Mesendoderm (in vitro differentiated cells): ENCODE measurements around the gene HSPA1L.
"Not testable (repeated sequence)": the region's sequence is repeated elsewhere in the genome, so short reads cannot be mapped to it uniquely, and the experiment has no call there.

Source experiments
- DNase-seq: peaks from one replicate; pipeline ENCODE4 v3.0.0; 2013
- H2AK5ac ChIP-seq: 2 replicates; pipeline ENCODE4 v1.6.1; 2013; ENCODE audit warnings: low read length, inconsistent platforms
- H2BK120ac ChIP-seq: 2 replicates; pipeline ENCODE4 v1.6.1; 2013; ENCODE audit warnings: low read depth, mild to moderate bottlenecking, low read length, moderate library complexity, mixed read lengths
- H2BK15ac ChIP-seq: replicated peaks from 2 replicates; pipeline ENCODE4 v1.6.1; 2013; ENCODE audit warnings: low read depth, mild to moderate bottlenecking, moderate library complexity
- H2BK5ac ChIP-seq: 2 replicates; pipeline ENCODE4 v1.6.1; 2013; ENCODE audit warnings: low read length, inconsistent platforms
- H3K18ac ChIP-seq: 2 replicates; pipeline ENCODE4 v1.6.1; 2013; ENCODE audit warnings: mild to moderate bottlenecking, low read length, mixed read lengths
- H3K23ac ChIP-seq: one replicate; pipeline ENCODE4 v1.6.1; 2013; ENCODE audit warnings: low read length
- H3K27ac ChIP-seq: 2 replicates; pipeline ENCODE4 v1.5.1; 2013; ENCODE audit warnings: low read depth, mild to moderate bottlenecking, inconsistent platforms, low read length, moderate library complexity
- H3K27me3 ChIP-seq: 2 replicates; pipeline ENCODE4 v1.6.1; 2013; ENCODE audit warnings: low read length, control low read depth, mild to moderate bottlenecking, inconsistent platforms; ENCODE audit not compliant: insufficient read depth, poor library complexity
- H3K36me3 ChIP-seq: 2 replicates; pipeline ENCODE4 v1.6.1; 2013; ENCODE audit warnings: low read length, inconsistent platforms; ENCODE audit not compliant: control insufficient read depth, insufficient read depth
- H3K4ac ChIP-seq: one replicate; pipeline ENCODE4 v1.6.1; 2013; ENCODE audit warnings: low read depth, mild to moderate bottlenecking, low read length, moderate library complexity
- H3K4me1 ChIP-seq: 2 replicates; pipeline ENCODE4 v1.6.1; 2013; ENCODE audit warnings: low read depth, low read length, inconsistent platforms; ENCODE audit not compliant: control insufficient read depth
- H3K4me2 ChIP-seq: 2 replicates; pipeline ENCODE4 v1.6.1; 2013; ENCODE audit warnings: low read length
- H3K4me3 ChIP-seq: 2 replicates; pipeline ENCODE4 v1.5.1; 2013; ENCODE audit warnings: mild to moderate bottlenecking, low read length
- H3K56ac ChIP-seq: one replicate; pipeline ENCODE4 v1.6.1; 2013; ENCODE audit warnings: low read length
- H3K79me1 ChIP-seq: 2 replicates; pipeline ENCODE4 v1.6.1; 2013; ENCODE audit warnings: low read length, inconsistent platforms
- H3K79me2 ChIP-seq: 2 replicates; pipeline ENCODE4 v1.6.1; 2013; ENCODE audit warnings: mild to moderate bottlenecking, low read length; ENCODE audit not compliant: control insufficient read depth, insufficient read depth
- H3K9ac ChIP-seq: 2 replicates; pipeline ENCODE4 v1.6.1; 2013; ENCODE audit warnings: low read length, inconsistent platforms
- H4K5ac ChIP-seq: one replicate; pipeline ENCODE4 v1.6.1; 2013; ENCODE audit warnings: low read length
- H4K8ac ChIP-seq: one replicate; pipeline ENCODE4 v1.6.1; 2013; ENCODE audit warnings: low read depth, mild to moderate bottlenecking, control low read depth, low read length, moderate library complexity
- WGBS: extraction: QIAGEN DNeasy Blood & Tissue Kit; methylation state at CpG from one replicate; pipeline ENCODE4 v1.1.7; 2013; ENCODE audit warnings: low lambda C conversion rate, missing lambda C conversion rate; ENCODE audit not compliant: insufficient coverage; ENCODE audit errors: extremely low coverage; 5-methylcytosine and 5-hydroxymethylcytosine counted together

The HSPA1L gene

DNA sequence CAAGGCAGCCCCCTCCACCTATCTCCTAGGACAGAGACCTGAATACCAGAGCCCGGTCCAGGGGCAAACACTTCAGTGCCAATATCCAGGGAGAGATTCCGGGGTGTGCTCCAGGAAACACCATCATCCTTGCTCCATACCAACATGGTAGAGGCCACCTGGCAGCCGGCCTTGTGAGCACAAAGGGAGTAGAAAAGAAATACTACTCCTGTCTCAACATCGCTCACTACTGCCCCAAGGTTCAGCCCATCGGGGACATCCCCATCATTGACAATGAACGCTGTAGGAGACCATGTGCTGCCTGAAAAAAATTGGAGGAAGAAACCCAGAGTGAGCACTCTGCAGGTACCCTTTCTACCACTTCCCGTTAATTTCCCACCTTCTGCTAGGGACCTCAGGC is 46.1 kb upstream of the HSPA1L start:
- Histone ChIP-seq H4K8ac (no peak overlapping the region), H2BK5ac (no peak overlapping the region), H3K4ac (no peak overlapping the region), H3K27me3 (no peaks in the 10 kb centered on the region), H3K18ac (no peak overlapping the region), H3K56ac (no peak overlapping the region), H3K79me2 (no peaks in the 10 kb centered on the region), H3K27ac (no peak overlapping the region), H2BK15ac (no peak overlapping the region), H3K4me2 (no peak overlapping the region), H3K79me1 (no peaks in the 10 kb centered on the region), H2BK120ac (no peak overlapping the region), H4K5ac (no peak overlapping the region), H3K36me3 (peaks cover 2% of the 10 kb centered on the region), H3K4me3 (no peak overlapping the region), H2AK5ac (no peak overlapping the region), H3K9ac (no peak overlapping the region), H3K23ac (no peak overlapping the region), H3K4me1 (no peaks in the 10 kb centered on the region)
- no peak for DNase-seq
- WGBS, result no CpG with 5 or more reads among the region's 7 CpGs

DNA sequence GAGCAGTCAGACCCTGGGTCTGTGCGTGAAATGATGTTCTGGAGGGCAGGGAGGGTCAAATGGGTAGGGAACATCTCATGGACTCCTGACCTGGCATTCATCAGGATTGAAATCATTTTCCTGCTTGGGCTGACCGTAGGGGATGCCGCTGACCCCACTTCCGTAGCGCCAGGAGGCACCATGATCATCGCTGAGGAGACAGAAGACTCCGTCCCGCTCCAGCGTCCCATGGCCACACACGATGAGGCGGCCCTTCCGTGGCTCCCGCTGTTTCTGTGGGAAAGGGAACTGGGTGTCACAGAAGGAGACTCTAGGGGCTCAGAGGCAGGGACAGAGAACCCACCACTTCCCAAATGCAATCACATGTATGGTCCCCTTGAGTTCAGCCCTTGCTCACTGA is 45.3 kb upstream of the HSPA1L start:
- no peak for DNase-seq
- Histone ChIP-seq H2AK5ac (no peak overlapping the region), H3K36me3 (peaks cover 2% of the 10 kb centered on the region), H3K79me2 (no peaks in the 10 kb centered on the region), H3K27ac (no peak overlapping the region), H2BK15ac (no peak overlapping the region), H3K9ac (no peak overlapping the region), H4K5ac (no peak overlapping the region), H3K18ac (no peak overlapping the region), H3K79me1 (no peaks in the 10 kb centered on the region), H3K4me3 (no peak overlapping the region), H3K23ac (no peak overlapping the region), H2BK5ac (no peak overlapping the region), H3K4me2 (no peak overlapping the region), H3K4me1 (no peaks in the 10 kb centered on the region), H3K56ac (no peak overlapping the region), H4K8ac (no peak overlapping the region), H3K27me3 (no peaks in the 10 kb centered on the region), H2BK120ac (no peak overlapping the region), H3K4ac (no peak overlapping the region)
- WGBS, result no CpG with 5 or more reads among the region's 13 CpGs

DNA sequence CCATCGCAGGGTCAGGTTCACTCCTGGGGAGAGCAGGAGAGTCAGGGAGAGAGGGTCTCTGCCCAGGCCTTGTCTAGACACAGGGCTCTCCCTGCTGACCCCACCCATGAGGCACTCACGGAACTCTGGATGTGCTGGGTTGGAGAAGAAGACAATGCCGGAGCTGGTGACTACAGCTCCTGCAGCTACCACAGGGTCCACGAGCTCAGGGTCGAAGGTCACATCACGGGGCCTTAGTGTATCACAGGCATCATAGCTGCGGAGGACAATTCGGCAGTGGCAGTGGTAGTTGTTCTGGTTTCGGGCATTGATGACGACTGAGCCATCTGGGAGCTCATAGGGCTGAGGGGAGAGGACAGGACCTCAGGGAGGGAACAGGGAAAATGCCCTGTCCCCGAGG is 44.8 kb upstream of the HSPA1L start:
- H2BK15ac ChIP-seq, result no peak overlapping the region
- no peak overlapping the region for H3K23ac ChIP-seq
- H2BK120ac ChIP-seq, result no peak overlapping the region
- peaks cover 2% of the 10 kb centered on the region for H3K36me3 ChIP-seq
- no peak overlapping the region for H4K8ac ChIP-seq
- DNase-seq, result no peak
- no peaks in the 10 kb centered on the region for H3K79me1 ChIP-seq
- H2AK5ac ChIP-seq, result no peak overlapping the region
- no peak overlapping the region for H4K5ac ChIP-seq
- H3K9ac ChIP-seq, result no peak overlapping the region
- H3K18ac ChIP-seq, result no peak overlapping the region
- H3K4me3 ChIP-seq, result no peak overlapping the region
- no CpG with 5 or more reads among the region's 11 CpGs for WGBS
- no peaks in the 10 kb centered on the region for H3K4me1 ChIP-seq
- H3K4ac ChIP-seq, result no peak overlapping the region
- no peak overlapping the region for H2BK5ac ChIP-seq
- H3K56ac ChIP-seq, result no peak overlapping the region
- H3K27me3 ChIP-seq, result no peaks in the 10 kb centered on the region
- H3K79me2 ChIP-seq, result no peaks in the 10 kb centered on the region
- no peak overlapping the region for H3K4me2 ChIP-seq
- no peak overlapping the region for H3K27ac ChIP-seq

DNA sequence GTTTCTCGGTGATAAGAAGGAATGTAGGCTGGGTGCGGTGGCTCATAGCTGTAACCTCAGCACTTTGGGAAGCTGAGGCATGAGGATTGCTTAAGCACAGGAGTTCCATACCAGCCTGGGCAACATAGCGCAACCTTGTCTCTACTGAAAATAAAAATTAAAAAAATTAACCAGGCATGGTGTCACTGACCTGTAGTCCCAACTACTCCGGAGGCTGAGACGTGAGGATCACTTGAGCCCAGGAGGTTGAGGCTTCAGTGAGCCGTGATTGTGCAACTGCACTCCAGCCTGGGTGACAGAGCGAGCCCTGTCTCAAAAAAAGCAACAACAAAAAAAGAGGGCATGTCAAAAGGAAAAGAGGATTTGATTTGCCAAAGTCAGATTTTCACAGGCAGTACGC is 43.6 kb upstream of the HSPA1L start:
- H3K4me1 ChIP-seq, result no peaks in the 10 kb centered on the region
- no peak overlapping the region for H4K8ac ChIP-seq
- no peak overlapping the region for H4K5ac ChIP-seq
- H3K27me3 ChIP-seq, result no peaks in the 10 kb centered on the region
- H3K36me3 ChIP-seq, result peaks cover 2% of the 10 kb centered on the region
- no peak overlapping the region for H2BK15ac ChIP-seq
- no peak for DNase-seq
- WGBS, result no CpG with 5 or more reads among the region's 8 CpGs
- no peak overlapping the region for H3K4ac ChIP-seq
- no peaks in the 10 kb centered on the region for H3K79me2 ChIP-seq
- H2BK5ac ChIP-seq, result no peak overlapping the region
- no peak overlapping the region for H3K18ac ChIP-seq
- H3K4me2 ChIP-seq, result no peak overlapping the region
- no peaks in the 10 kb centered on the region for H3K79me1 ChIP-seq
- no peak overlapping the region for H3K23ac ChIP-seq
- H3K56ac ChIP-seq, result no peak overlapping the region
- no peak overlapping the region for H3K9ac ChIP-seq
- no peak overlapping the region for H2BK120ac ChIP-seq
- no peak overlapping the region for H3K4me3 ChIP-seq
- H2AK5ac ChIP-seq, result no peak overlapping the region
- no peak overlapping the region for H3K27ac ChIP-seq

DNA sequence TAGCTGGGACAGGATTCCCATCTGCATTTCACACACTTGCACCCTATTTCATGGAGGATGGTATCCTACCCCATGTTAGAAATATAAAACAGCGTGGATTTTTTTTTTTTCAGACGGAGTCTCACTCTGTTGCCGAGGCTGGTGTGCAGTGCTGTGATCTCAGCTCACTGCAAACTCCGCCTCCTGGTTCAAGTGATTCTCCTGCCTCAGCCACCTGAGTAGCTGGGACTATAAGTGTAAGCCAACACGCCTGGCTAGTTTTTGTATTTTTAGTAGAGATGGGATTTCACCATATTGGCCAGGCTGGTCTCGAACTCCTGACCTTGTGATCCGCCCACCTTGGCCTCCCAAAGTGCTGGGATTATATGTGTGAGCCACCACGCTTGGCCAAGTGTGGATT is 42.7 kb upstream of the HSPA1L start:
- H3K79me2 ChIP-seq, result not testable (repeated sequence)

DNA sequence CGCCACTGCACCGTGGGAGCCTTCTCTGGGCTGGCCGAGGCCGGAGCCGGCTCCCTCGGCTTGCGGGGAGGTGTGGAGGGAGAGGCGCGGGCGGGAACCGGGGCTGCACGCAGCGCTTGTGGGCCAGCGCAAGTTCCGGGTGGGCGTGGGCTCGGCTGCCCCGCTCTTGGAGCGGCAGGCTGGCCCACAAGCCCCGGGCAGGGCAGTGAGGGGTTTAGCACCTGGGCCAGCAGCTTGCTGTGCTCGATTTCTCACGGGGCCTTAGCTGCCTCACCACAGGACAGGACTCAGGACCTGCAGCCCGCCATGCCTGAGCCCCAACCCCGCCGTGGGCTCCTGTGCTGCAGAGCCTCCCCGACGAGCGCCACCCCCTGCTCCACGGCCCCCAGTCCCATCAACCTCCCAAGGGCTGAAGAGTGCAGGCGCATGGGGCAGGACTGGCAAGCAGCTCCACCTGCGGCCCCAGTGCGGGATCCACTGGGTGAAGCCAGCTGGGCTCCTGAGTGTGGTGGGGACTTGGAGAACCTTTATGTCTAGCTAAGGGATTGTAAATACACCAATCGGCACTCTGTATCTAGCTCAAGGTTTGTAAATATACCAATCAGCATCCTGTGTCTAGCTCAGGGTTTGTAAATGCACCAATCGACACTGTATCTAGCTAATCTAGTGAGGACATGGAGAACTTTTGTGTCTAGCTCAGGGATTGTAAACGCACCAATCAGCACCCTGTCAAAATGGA is 37.1 kb upstream of the HSPA1L start:
- not testable (repeated sequence) for H3K36me3 ChIP-seq, H3K27me3 ChIP-seq

More for the DNA sequence above, 42.7 kb upstream of the HSPA1L start:
- H3K27ac ChIP-seq, H3K23ac ChIP-seq, H3K18ac ChIP-seq, H3K79me1 ChIP-seq, H2BK5ac ChIP-seq, H4K8ac ChIP-seq, H3K4me1 ChIP-seq, H3K4me3 ChIP-seq, H3K4ac ChIP-seq, H3K4me2 ChIP-seq, H2BK120ac ChIP-seq, H3K27me3 ChIP-seq, H3K36me3 ChIP-seq, H4K5ac ChIP-seq, H3K56ac ChIP-seq, H2BK15ac ChIP-seq, DNase-seq, H3K9ac ChIP-seq, H2AK5ac ChIP-seq: not testable (repeated sequence)
- no CpG with 5 or more reads among the region's 8 CpGs for WGBS

More for the DNA sequence above, 37.1 kb upstream of the HSPA1L start:
- not testable (repeated sequence) for H3K27ac ChIP-seq, H3K4me2 ChIP-seq, H3K18ac ChIP-seq, H3K56ac ChIP-seq, H3K79me2 ChIP-seq, DNase-seq, H3K79me1 ChIP-seq, H2BK5ac ChIP-seq, H3K4me3 ChIP-seq, H4K8ac ChIP-seq, H3K23ac ChIP-seq, H3K4ac ChIP-seq, H2AK5ac ChIP-seq, H4K5ac ChIP-seq, H2BK15ac ChIP-seq, H3K9ac ChIP-seq, H2BK120ac ChIP-seq, H3K4me1 ChIP-seq
- WGBS, result no CpG with 5 or more reads among the region's 35 CpGs
